ENCODE results near the gene AGAP3.

Gene AGAP3

GRCh38 chr7:151129960-151130591 lies 43.8 kb downstream of the AGAP3 start:
- no peak for TF ChIP-seq CTCF (conservative IDR thresholded peaks at IDR 0.05)
- TF ChIP-seq ZFX (IDR thresholded peaks at IDR 0.05), result no peak
- no peak overlapping the region for H3K27ac ChIP-seq

GRCh38 chr7:151130741-151131157 lies 44.5 kb downstream of the AGAP3 start:
- no peak overlapping the region for H3K27ac ChIP-seq
- TF ChIP-seq CTCF (conservative IDR thresholded peaks at IDR 0.05) (no peak), ZFX (IDR thresholded peaks at IDR 0.05) (no peak)

- no peak for TF ChIP-seq CTCF (conservative IDR thresholded peaks at IDR 0.05)
- no peak for TF ChIP-seq ZFX (IDR thresholded peaks at IDR 0.05)
- no peak overlapping the region for H3K27ac ChIP-seq
Observed at GRCh38 chr7:151131224-151131591, 44.9 kb downstream of the AGAP3 start.

GRCh38 chr7:151131592-151132293 lies 45.5 kb downstream of the AGAP3 start:
- TF ChIP-seq ZFX (IDR thresholded peaks at IDR 0.05), result no peak
- no peak for TF ChIP-seq CTCF (conservative IDR thresholded peaks at IDR 0.05)
- no peak overlapping the region for H3K27ac ChIP-seq

- TF ChIP-seq ZFX (IDR thresholded peaks at IDR 0.05) (no peak), CTCF (conservative IDR thresholded peaks at IDR 0.05) (no peak)
- no peak overlapping the region for H3K27ac ChIP-seq
Observed at GRCh38 chr7:151132461-151133205, 46.4 kb downstream of the AGAP3 start.

- H3K27ac ChIP-seq, result no peak overlapping the region
- TF ChIP-seq ZFX (IDR thresholded peaks at IDR 0.05), result no peak
- no peak for TF ChIP-seq CTCF (conservative IDR thresholded peaks at IDR 0.05)
Observed at GRCh38 chr7:151133266-151133985, 47.2 kb downstream of the AGAP3 start.

All from C4-2B (cell line).